ENCODE measurements around the gene GATAD1. TPM values are rescaled to one million over a fixed set of nuclear protein-coding genes. Genes with fewer than 3 reads are reported as not detected.

The GATAD1 gene
- polyA plus RNA-seq, 1 of the 3 experiments (the other 2 are of a cell fraction): 30.6 TPM

DNA sequence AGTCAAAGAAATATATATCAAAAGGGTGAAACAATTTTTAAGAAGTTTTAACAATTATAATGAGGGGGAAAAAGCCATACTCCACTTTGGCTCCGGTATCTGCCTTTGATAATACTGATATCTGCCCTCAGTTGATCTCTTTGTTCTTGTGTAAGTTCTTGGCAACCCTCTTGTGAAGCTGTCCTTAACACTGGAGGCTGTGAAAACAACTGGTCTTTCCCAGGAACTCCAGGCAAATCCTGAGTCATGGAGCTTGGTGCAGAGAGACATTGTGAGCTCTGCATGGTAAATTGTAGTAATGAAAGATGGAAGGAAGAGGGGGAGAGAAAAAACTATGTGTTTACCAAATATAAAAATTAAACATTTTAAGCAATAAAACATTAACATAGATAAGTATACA, 42.4 kb downstream of the GATAD1 start:
- Histone ChIP-seq H3K4me1 (ENCODE audit: control insufficient read depth in 1 of 2, insufficient read depth in 2 of 2, low read depth in 1 of 2, low read length in 1 of 2) (no peaks in the 10 kb centered on the region), H2AFZ (ENCODE audit: low read depth) (no peak overlapping the region), H3K9me2 (no peaks in the 10 kb centered on the region; the same call in 1 of the 2 replicates), H3K79me2 (ENCODE audit: insufficient read depth) (no peaks in the 10 kb centered on the region), H4K20me1 (ENCODE audit: insufficient read depth) (no peaks in the 10 kb centered on the region), H3K27me3 (ENCODE audit: insufficient read depth) (no peaks in the 10 kb centered on the region), H3K27ac (ENCODE audit: low read depth in 2 of 2, low read length in 1 of 2) (no peak overlapping the region), H3K9ac (no peak overlapping the region), H3K4me3 (ENCODE audit: low read depth in 2 of 2, low read length in 1 of 2) (no peak overlapping the region), H3K9me3 (no peaks in the 10 kb centered on the region), H3K36me3 (replicated peaks in 1 of 2; ENCODE audit: control insufficient read depth in 1 of 2, insufficient read depth in 2 of 2, low read length in 1 of 2) (peaks cover 80 to 88% of the 10 kb centered on the region in 2 experiments), H3F3A (replicated peaks; ENCODE audit: insufficient read depth) (peaks cover 10% of the 10 kb centered on the region), H3K4me2 (no peak overlapping the region)
- ChIA-PET POLR2A (no interaction called here), CTCF (interaction anchor here (0.6 to 1.5 kb wide), 5 partner anchors 27 to 65 kb away, joined by 3 to 7 read pairs (median 4); no protein-coding TSS in a partner anchor)
- DNase-seq: no peak
- 100% methylated on average over 1 of the region's 1 CpG for WGBS (ENCODE audit: low lambda C conversion rate)
- TF ChIP-seq, protein P1, sequence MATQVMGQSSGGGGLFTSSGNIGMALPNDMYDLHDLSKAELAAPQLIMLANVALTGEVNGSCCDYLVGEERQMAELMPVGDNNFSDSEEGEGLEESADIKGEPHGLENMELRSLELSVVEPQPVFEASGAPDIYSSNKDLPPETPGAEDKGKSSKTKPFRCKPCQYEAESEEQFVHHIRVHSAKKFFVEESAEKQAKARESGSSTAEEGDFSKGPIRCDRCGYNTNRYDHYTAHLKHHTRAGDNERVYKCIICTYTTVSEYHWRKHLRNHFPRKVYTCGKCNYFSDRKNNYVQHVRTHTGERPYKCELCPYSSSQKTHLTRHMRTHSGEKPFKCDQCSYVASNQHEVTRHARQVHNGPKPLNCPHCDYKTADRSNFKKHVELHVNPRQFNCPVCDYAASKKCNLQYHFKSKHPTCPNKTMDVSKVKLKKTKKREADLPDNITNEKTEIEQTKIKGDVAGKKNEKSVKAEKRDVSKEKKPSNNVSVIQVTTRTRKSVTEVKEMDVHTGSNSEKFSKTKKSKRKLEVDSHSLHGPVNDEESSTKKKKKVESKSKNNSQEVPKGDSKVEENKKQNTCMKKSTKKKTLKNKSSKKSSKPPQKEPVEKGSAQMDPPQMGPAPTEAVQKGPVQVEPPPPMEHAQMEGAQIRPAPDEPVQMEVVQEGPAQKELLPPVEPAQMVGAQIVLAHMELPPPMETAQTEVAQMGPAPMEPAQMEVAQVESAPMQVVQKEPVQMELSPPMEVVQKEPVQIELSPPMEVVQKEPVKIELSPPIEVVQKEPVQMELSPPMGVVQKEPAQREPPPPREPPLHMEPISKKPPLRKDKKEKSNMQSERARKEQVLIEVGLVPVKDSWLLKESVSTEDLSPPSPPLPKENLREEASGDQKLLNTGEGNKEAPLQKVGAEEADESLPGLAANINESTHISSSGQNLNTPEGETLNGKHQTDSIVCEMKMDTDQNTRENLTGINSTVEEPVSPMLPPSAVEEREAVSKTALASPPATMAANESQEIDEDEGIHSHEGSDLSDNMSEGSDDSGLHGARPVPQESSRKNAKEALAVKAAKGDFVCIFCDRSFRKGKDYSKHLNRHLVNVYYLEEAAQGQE (IDR thresholded peaks at IDR 0.05; ENCODE audit: low read depth, low read length): no peak
- TF ChIP-seq NFIC (IDR thresholded peaks at IDR 0.05; ENCODE audit: borderline replicate concordance) (no peak), RFX5 (IDR thresholded peaks at IDR 0.05; ENCODE audit: low read length) (no peak), MEF2A (IDR thresholded peaks at IDR 0.05; ENCODE audit: borderline replicate concordance, low read depth) (no peak), USF1 (IDR thresholded peaks at IDR 0.05; ENCODE audit: borderline replicate concordance, low read depth) (no peak), EP300 (IDR thresholded peaks at IDR 0.05; ENCODE audit: borderline replicate concordance in 1 of 2, low read depth in 1 of 2, low read length in 1 of 2) (no peak)

GRCh38 chr7:92496876-92497275, 49.6 kb downstream of the GATAD1 start:
- no peak overlapping the region for H2AFZ ChIP-seq (ENCODE audit: low read depth)
- peaks cover 12% of the 10 kb centered on the region for H3F3A ChIP-seq (replicated peaks; ENCODE audit: insufficient read depth)
- H3K4me1 ChIP-seq (ENCODE audit: control insufficient read depth in 1 of 2, insufficient read depth in 2 of 2, low read depth in 1 of 2, low read length in 1 of 2): no peaks in the 10 kb centered on the region
- no peaks in the 10 kb centered on the region for H3K79me2 ChIP-seq (ENCODE audit: insufficient read depth)
- no peak overlapping the region for H3K4me3 ChIP-seq (ENCODE audit: low read depth in 2 of 2, low read length in 1 of 2)
- no peak overlapping the region for H3K9ac ChIP-seq
- H3K27me3 ChIP-seq (ENCODE audit: insufficient read depth): no peaks in the 10 kb centered on the region
- DNase-seq: no peak
- H3K4me2 ChIP-seq: no peak overlapping the region
- no peaks in the 10 kb centered on the region for H4K20me1 ChIP-seq (ENCODE audit: insufficient read depth)
- 88% methylated on average over 2 of the region's 2 CpGs for WGBS (ENCODE audit: low lambda C conversion rate)
- H3K27ac ChIP-seq (ENCODE audit: low read depth in 2 of 2, low read length in 1 of 2): no peak overlapping the region
- POLR2A ChIA-PET: no interaction called here
- no peaks in the 10 kb centered on the region for H3K9me3 ChIP-seq
- no peaks in the 10 kb centered on the region for H3K9me2 ChIP-seq
- peaks cover 69 to 88% of the 10 kb centered on the region in 2 experiments for H3K36me3 ChIP-seq (replicated peaks in 1 of 2; ENCODE audit: control insufficient read depth in 1 of 2, insufficient read depth in 2 of 2, low read length in 1 of 2)
- CTCF ChIA-PET: no interaction called here
- TF ChIP-seq, protein P1 (IDR thresholded peaks at IDR 0.05; ENCODE audit: low read depth, low read length): no peak
- TF ChIP-seq ELF1 (IDR thresholded peaks at IDR 0.05) (no peak), EP300 (IDR thresholded peaks at IDR 0.05; ENCODE audit: borderline replicate concordance in 1 of 2, low read depth in 1 of 2, low read length in 1 of 2) (no peak), POLR2AphosphoS5 (IDR thresholded peaks at IDR 0.05; ENCODE audit: low read depth, low read length) (no peak), TCF12 (IDR thresholded peaks at IDR 0.05) (no peak), TEAD4 (IDR thresholded peaks at IDR 0.05; ENCODE audit: borderline replicate concordance, insufficient read depth) (no peak), PBX3 (IDR thresholded peaks at IDR 0.05) (no peak), EZH2phosphoT487 (IDR thresholded peaks at IDR 0.05; ENCODE audit: borderline replicate concordance, low read depth) (no peak), USF2 (IDR thresholded peaks at IDR 0.05; ENCODE audit: borderline replicate concordance, low read depth, low read length) (no peak), JUND (IDR thresholded peaks at IDR 0.05) (no peak), NFIC (IDR thresholded peaks at IDR 0.05; ENCODE audit: borderline replicate concordance) (no peak), RCOR1 (IDR thresholded peaks at IDR 0.05; ENCODE audit: low read length) (no peak), MAX (IDR thresholded peaks at IDR 0.05; ENCODE audit: low read depth) (no peak)

Measured in SK-N-SH (cell line).